AG10803 (cell line): ENCODE measurements around the gene HTR1E.
"Not testable (repeated sequence)": the region's sequence is repeated elsewhere in the genome, so short reads cannot be mapped to it uniquely, and the experiment has no call there.

Experiments
- DNase-seq: peaks from one replicate; pipeline ENCODE4 v3.0.0; 2010; ENCODE audit warnings: low read depth
- H3K4me3 ChIP-seq: 2 replicates; pipeline ENCODE4 v1.5.1; 2011; ENCODE audit warnings: mild to moderate bottlenecking, low read length, control low read depth
- TF ChIP-seq, protein P1 (sequence below): conservative IDR thresholded peaks from 2 replicates; pipeline ENCODE4 v1.5.1; 2011; ENCODE audit warnings: mild to moderate bottlenecking, low read length, control low read depth, inconsistent platforms

The HTR1E gene, protein sequence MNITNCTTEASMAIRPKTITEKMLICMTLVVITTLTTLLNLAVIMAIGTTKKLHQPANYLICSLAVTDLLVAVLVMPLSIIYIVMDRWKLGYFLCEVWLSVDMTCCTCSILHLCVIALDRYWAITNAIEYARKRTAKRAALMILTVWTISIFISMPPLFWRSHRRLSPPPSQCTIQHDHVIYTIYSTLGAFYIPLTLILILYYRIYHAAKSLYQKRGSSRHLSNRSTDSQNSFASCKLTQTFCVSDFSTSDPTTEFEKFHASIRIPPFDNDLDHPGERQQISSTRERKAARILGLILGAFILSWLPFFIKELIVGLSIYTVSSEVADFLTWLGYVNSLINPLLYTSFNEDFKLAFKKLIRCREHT

GRCh38 chr6:86937219-86938079 is at the start of gene HTR1E:
HTR1E (plus strand) TSS chr6:86937528; CDS start chr6:87015335, 77,807 bp downstream.
- TF ChIP-seq, protein P1, sequence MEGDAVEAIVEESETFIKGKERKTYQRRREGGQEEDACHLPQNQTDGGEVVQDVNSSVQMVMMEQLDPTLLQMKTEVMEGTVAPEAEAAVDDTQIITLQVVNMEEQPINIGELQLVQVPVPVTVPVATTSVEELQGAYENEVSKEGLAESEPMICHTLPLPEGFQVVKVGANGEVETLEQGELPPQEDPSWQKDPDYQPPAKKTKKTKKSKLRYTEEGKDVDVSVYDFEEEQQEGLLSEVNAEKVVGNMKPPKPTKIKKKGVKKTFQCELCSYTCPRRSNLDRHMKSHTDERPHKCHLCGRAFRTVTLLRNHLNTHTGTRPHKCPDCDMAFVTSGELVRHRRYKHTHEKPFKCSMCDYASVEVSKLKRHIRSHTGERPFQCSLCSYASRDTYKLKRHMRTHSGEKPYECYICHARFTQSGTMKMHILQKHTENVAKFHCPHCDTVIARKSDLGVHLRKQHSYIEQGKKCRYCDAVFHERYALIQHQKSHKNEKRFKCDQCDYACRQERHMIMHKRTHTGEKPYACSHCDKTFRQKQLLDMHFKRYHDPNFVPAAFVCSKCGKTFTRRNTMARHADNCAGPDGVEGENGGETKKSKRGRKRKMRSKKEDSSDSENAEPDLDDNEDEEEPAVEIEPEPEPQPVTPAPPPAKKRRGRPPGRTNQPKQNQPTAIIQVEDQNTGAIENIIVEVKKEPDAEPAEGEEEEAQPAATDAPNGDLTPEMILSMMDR, result peak; percentile 27
- no peak for DNase-seq
- H3K4me3 ChIP-seq, result no peak within 1 kb of the TSS; the same call in 1 of the 2 replicates

- no peak for DNase-seq
- TF ChIP-seq, protein P1, result no peak
- H3K4me3 ChIP-seq, result no peak overlapping the region
Measured at GRCh38 chr6:86888301-86888700, 49.0 kb upstream of the HTR1E start.

- not testable (repeated sequence) for DNase-seq, H3K4me3 ChIP-seq
Measured at GRCh38 chr6:86897265-86897664, 40.1 kb upstream of the HTR1E start.

DNA sequence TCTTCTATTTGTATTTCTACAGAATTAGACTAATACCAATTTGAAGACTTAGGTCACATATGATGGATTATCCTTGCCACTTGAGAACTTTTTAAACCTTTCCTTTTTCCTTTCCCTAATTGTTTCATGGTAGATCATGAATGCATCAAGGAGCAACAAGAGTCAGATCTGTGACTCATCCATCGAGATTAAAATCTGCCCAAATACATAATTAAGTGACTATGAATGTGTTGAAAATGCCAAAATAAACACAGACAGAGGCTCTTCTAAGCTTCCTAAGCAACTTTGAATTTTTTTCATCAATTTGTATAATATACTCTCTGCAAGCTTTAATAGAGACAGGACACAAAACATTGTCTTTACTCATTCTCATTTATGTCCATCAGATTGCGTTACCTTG is 23.5 kb upstream of the HTR1E start:
- H3K4me3 ChIP-seq, result no peak overlapping the region
- TF ChIP-seq, protein P1, result no peak
- DNase-seq, result no peak

DNA sequence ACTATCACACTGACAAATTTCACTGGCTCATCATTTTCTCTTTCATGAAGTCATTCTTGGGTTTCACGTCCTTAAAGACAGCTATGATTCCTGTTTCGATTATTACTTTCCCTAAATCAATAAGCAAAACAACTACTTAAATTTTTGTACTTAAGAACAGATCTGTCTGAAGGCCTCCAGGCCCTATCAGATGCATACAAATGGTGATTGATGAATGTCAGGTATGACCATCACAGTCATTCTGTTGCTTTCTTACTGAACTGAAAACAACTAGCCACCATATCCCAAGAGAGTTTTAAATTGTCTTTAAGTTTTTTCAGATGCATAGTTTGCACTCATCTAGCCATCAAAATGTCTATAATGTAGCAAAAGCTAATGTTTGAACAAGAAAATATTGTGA is 20.9 kb upstream of the HTR1E start:
- DNase-seq, result no peak
- TF ChIP-seq, protein P1, result no peak
- no peak overlapping the region for H3K4me3 ChIP-seq

- DNase-seq, H3K4me3 ChIP-seq: not testable (repeated sequence)
Measured at GRCh38 chr6:86927138-86927537, 10.2 kb upstream of the HTR1E start.

GRCh38 chr6:86927859-86928258 is 9.5 kb upstream of the HTR1E start:
- not testable (repeated sequence) for H3K4me3 ChIP-seq, DNase-seq

GRCh38 chr6:86934365-86934764 is 3.0 kb upstream of the HTR1E start:
- no peak for DNase-seq
- H3K4me3 ChIP-seq, result no peak overlapping the region
- TF ChIP-seq, protein P1, result no peak
